ENCODE data around the gene HDAC9.

The HDAC9 gene

DNA sequence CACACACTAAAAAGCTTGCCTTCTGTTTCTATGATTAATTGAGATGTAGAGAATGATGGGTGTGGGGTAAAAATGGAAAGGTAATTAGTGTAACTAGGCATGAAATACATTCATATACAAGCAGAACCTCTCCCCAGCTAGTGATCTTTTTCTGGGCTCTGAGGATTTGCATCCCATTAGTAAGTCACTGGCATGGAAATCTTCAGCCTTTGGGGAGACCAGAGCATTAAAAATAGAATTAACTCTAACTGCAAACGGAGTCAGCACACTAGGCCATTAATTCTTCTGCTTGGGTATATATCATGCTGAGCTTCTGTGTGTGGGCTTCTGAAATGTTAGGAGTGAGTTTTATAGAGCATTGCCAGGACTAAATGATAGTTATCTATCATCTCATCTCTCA is 128.9 kb downstream of the HDAC9 start:
- no peaks in the 10 kb centered on the region for H3K27me3 ChIP-seq (ENCODE audit: control insufficient read depth, insufficient read depth, low read length)
- no peak overlapping the region for H3K27ac ChIP-seq (ENCODE audit: low read length)
- no peaks in the 10 kb centered on the region for H3K4me1 ChIP-seq (ENCODE audit: control insufficient read depth, insufficient read depth, low read length)
- no CpG with 5 or more reads among the region's 1 CpG for WGBS (ENCODE audit: insufficient coverage, insufficient read length)
- DNase-seq (ENCODE audit: low read depth, low spot score), result no peak
- no peaks in the 10 kb centered on the region for H3K36me3 ChIP-seq (ENCODE audit: control insufficient read depth, insufficient read depth, low read length)
- H3K4me3 ChIP-seq (ENCODE audit: low read length), result no peak overlapping the region
- H3K9me3 ChIP-seq (ENCODE audit: control insufficient read depth, insufficient read depth, low read length), result no peaks in the 10 kb centered on the region

DNA sequence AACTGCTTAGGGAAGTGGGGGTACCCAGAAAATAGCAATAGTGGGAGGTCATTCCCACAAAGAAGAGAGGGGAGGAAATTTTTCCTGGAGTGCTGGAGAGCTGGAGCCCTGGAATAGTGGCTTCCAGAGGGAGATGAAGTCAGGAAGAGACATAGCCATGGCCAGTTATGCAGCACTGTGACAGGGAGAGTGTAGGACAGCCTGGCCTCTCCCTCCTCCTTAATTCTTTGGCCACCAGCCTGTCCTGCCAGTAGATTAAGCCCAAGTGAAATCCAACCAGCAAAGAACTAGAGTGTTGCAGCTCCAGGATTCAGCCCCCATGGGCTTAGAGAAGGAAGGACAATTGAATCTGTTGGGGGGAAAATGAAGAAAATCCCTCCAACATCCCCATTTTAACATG is 130.5 kb downstream of the HDAC9 start:
- no peaks in the 10 kb centered on the region for H3K9me3 ChIP-seq (ENCODE audit: control insufficient read depth, insufficient read depth, low read length)
- DNase-seq (ENCODE audit: low read depth, low spot score), result no peak
- H3K4me1 ChIP-seq (ENCODE audit: control insufficient read depth, insufficient read depth, low read length), result no peaks in the 10 kb centered on the region
- no peaks in the 10 kb centered on the region for H3K36me3 ChIP-seq (ENCODE audit: control insufficient read depth, insufficient read depth, low read length)
- no peaks in the 10 kb centered on the region for H3K27me3 ChIP-seq (ENCODE audit: control insufficient read depth, insufficient read depth, low read length)
- H3K4me3 ChIP-seq (ENCODE audit: low read length), result no peak overlapping the region
- H3K27ac ChIP-seq (ENCODE audit: low read length), result no peak overlapping the region

DNA sequence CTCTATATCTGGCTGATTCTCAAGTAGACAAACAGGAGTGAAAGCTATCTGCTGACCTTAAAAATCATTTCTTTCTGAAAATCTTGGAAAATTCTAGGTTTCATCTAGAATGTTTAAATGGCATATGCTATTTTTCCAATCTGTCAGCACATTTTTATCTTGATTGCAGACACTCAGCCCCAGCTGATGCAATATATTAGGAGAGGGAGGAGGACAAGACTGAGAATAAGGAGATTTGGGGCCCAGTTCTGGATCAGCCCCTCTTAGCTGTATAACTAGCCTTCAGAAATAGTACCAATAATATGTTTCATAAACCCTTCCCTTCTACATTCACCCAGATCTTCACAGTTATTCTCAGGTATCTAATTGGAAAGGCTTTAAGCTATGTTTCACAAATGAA is 131.2 kb downstream of the HDAC9 start:
- no peaks in the 10 kb centered on the region for H3K36me3 ChIP-seq (ENCODE audit: control insufficient read depth, insufficient read depth, low read length)
- H3K4me3 ChIP-seq (ENCODE audit: low read length), result no peak overlapping the region
- no peaks in the 10 kb centered on the region for H3K27me3 ChIP-seq (ENCODE audit: control insufficient read depth, insufficient read depth, low read length)
- no peak for DNase-seq (ENCODE audit: low read depth, low spot score)
- H3K9me3 ChIP-seq (ENCODE audit: control insufficient read depth, insufficient read depth, low read length), result no peaks in the 10 kb centered on the region
- H3K4me1 ChIP-seq (ENCODE audit: control insufficient read depth, insufficient read depth, low read length), result peaks cover 1% of the 10 kb centered on the region; the same call in 1 of the 2 replicates
- H3K27ac ChIP-seq (ENCODE audit: low read length), result no peak overlapping the region

DNA sequence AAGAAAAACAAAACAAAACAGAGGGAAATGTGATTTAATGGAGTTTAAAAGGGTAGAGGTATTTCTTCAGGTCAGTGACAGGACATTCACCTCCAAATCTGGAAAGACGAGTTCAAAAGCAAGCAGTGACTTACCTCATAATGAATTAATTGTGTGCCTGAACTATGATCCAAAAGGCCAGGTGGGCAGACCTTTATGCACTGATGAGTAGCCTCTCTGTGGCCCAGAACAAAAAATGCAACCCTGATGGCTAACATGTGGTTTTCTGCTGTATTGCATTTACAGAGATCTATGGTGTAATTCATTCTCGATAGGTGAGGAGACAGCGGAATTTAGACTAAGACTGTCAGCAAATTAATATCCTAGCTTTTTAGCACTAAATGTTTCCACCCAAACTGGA is 142.0 kb downstream of the HDAC9 start:
- Histone ChIP-seq H3K4me3 (ENCODE audit: low read length) (no peak overlapping the region), H3K4me1 (ENCODE audit: control insufficient read depth, insufficient read depth, low read length) (no peaks in the 10 kb centered on the region), H3K36me3 (ENCODE audit: control insufficient read depth, insufficient read depth, low read length) (no peaks in the 10 kb centered on the region), H3K9me3 (ENCODE audit: control insufficient read depth, insufficient read depth, low read length) (no peaks in the 10 kb centered on the region), H3K27ac (ENCODE audit: low read length) (no peak overlapping the region), H3K27me3 (ENCODE audit: control insufficient read depth, insufficient read depth, low read length) (no peaks in the 10 kb centered on the region)
- no CpG with 5 or more reads among the region's 3 CpGs for WGBS (ENCODE audit: insufficient coverage, insufficient read length)
- no peak for DNase-seq (ENCODE audit: low read depth, low spot score)

DNA sequence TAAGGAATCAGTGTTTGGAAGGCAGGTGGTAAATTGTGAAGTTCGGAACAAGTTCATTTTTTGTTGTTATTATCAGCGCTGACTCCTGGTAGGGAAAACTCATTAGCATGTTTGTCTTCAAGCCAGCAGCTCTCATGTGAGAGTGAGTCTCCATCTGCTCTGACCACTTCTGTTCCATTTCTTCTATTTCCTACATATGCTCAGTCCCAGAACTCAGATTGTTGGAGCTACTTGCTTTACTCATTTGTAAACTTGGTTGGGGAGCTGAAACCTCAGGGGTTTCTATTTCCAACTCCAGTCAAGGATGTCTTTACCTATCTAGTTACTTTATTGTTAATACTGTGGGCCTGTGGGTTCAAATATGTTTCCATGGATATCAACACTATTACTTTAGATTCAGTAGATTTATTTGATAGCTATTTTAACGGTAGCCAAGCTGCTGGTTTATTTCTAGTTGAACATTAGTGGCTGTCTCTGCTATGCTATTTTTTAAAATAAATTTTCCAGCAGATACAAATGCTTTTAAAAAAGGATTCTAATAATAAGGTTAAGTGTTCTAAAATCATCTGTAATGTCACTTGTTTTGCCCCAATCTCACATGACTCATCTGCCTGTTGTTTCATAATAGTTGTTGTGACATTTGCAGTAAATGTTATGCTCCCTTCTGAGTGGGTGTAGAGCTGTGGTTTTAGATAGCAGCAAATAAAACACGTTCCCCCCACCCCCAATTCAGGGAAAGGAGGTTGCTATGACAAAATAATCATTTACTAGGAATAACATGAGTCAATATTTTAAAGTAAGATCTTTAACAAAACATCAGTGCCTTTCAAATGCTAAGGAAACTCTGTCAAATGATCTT is 143.3 kb downstream of the HDAC9 start:
- DNase-seq (ENCODE audit: low read depth, low spot score), result no peak
- Histone ChIP-seq H3K36me3 (ENCODE audit: control insufficient read depth, insufficient read depth, low read length) (no peaks in the 10 kb centered on the region), H3K27ac (ENCODE audit: low read length) (no peak overlapping the region), H3K4me3 (ENCODE audit: low read length) (no peak overlapping the region), H3K27me3 (ENCODE audit: control insufficient read depth, insufficient read depth, low read length) (no peaks in the 10 kb centered on the region), H3K9me3 (ENCODE audit: control insufficient read depth, insufficient read depth, low read length) (no peaks in the 10 kb centered on the region), H3K4me1 (ENCODE audit: control insufficient read depth, insufficient read depth, low read length) (no peaks in the 10 kb centered on the region)
- WGBS (ENCODE audit: insufficient coverage, insufficient read length), result no CpG with 5 or more reads among the region's 4 CpGs

DNA sequence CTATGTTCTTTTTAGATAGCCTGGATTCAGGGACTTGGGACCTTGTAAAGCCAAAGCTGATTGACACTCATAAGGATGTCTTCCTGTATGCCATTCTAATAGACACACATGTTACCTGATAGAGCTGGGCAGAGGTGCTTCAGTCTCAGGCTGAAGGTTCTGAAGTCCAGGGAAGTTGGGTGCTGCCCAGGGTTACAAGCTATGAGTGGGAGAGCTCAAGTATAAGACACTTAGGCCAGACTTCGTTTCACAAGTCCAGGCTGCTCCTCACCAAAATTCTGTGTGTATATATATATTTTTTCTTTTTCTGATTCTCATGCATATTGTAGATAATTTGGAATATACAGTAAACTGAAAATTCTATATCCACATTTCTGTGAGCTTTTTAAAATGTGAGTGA is 144.2 kb downstream of the HDAC9 start:
- no peaks in the 10 kb centered on the region for H3K4me1 ChIP-seq (ENCODE audit: control insufficient read depth, insufficient read depth, low read length)
- no peaks in the 10 kb centered on the region for H3K36me3 ChIP-seq (ENCODE audit: control insufficient read depth, insufficient read depth, low read length)
- no peaks in the 10 kb centered on the region for H3K27me3 ChIP-seq (ENCODE audit: control insufficient read depth, insufficient read depth, low read length)
- no peak overlapping the region for H3K27ac ChIP-seq (ENCODE audit: low read length)
- H3K9me3 ChIP-seq (ENCODE audit: control insufficient read depth, insufficient read depth, low read length), result no peaks in the 10 kb centered on the region
- H3K4me3 ChIP-seq (ENCODE audit: low read length), result no peak overlapping the region
- WGBS (ENCODE audit: insufficient coverage, insufficient read length), result no CpG with 5 or more reads among the region's 1 CpG
- DNase-seq (ENCODE audit: low read depth, low spot score), result no peak

DNA sequence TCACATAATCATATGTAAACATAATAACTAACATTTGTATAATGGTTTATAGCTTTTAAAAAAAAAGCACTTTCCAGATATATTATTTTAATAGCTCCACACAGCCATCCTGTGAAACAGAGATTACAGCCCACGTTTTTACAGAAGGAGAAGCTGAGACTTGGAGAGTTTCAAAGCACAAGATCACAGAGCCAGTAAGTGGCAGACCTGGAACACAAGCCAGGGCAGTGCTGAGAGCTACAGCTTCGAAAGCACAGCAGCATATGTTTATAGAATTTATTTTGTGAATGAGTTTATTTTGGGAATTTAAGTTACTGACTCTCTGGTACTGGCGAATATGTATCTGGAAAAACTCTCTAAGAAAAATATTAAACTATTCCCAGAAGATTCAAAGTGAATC is 149.4 kb downstream of the HDAC9 start:
- Histone ChIP-seq H3K4me1 (ENCODE audit: control insufficient read depth, insufficient read depth, low read length) (no peaks in the 10 kb centered on the region), H3K36me3 (ENCODE audit: control insufficient read depth, insufficient read depth, low read length) (no peaks in the 10 kb centered on the region), H3K27ac (ENCODE audit: low read length) (no peak overlapping the region), H3K4me3 (ENCODE audit: low read length) (no peak overlapping the region), H3K9me3 (ENCODE audit: control insufficient read depth, insufficient read depth, low read length) (no peaks in the 10 kb centered on the region), H3K27me3 (ENCODE audit: control insufficient read depth, insufficient read depth, low read length) (no peaks in the 10 kb centered on the region)
- no peak for DNase-seq (ENCODE audit: low read depth, low spot score)
- no CpG with 5 or more reads among the region's 3 CpGs for WGBS (ENCODE audit: insufficient coverage, insufficient read length)

DNA sequence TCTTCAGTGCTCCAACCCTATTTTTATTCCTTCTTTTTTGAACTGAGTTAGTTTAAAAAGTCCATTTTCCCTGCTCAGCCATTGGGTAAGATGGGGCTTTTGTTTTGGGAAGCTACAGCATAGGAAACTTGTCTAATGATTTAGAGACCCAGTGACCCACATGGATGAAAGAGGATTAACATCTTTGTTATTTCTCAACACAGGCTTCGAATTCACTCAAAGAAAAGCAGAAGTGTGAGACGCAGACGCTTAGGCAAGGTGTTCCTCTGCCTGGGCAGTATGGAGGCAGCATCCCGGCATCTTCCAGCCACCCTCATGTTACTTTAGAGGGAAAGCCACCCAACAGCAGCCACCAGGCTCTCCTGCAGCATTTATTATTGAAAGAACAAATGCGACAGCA is 152.0 kb downstream of the HDAC9 start:
- no CpG with 5 or more reads among the region's 5 CpGs for WGBS (ENCODE audit: insufficient coverage, insufficient read length)
- H3K4me3 ChIP-seq (ENCODE audit: low read length), result no peak overlapping the region
- no peak for DNase-seq (ENCODE audit: low read depth, low spot score)
- H3K27me3 ChIP-seq (ENCODE audit: control insufficient read depth, insufficient read depth, low read length), result no peaks in the 10 kb centered on the region
- no peak overlapping the region for H3K27ac ChIP-seq (ENCODE audit: low read length)
- no peaks in the 10 kb centered on the region for H3K9me3 ChIP-seq (ENCODE audit: control insufficient read depth, insufficient read depth, low read length)
- H3K36me3 ChIP-seq (ENCODE audit: control insufficient read depth, insufficient read depth, low read length), result no peaks in the 10 kb centered on the region
- H3K4me1 ChIP-seq (ENCODE audit: control insufficient read depth, insufficient read depth, low read length), result no peaks in the 10 kb centered on the region

DNA sequence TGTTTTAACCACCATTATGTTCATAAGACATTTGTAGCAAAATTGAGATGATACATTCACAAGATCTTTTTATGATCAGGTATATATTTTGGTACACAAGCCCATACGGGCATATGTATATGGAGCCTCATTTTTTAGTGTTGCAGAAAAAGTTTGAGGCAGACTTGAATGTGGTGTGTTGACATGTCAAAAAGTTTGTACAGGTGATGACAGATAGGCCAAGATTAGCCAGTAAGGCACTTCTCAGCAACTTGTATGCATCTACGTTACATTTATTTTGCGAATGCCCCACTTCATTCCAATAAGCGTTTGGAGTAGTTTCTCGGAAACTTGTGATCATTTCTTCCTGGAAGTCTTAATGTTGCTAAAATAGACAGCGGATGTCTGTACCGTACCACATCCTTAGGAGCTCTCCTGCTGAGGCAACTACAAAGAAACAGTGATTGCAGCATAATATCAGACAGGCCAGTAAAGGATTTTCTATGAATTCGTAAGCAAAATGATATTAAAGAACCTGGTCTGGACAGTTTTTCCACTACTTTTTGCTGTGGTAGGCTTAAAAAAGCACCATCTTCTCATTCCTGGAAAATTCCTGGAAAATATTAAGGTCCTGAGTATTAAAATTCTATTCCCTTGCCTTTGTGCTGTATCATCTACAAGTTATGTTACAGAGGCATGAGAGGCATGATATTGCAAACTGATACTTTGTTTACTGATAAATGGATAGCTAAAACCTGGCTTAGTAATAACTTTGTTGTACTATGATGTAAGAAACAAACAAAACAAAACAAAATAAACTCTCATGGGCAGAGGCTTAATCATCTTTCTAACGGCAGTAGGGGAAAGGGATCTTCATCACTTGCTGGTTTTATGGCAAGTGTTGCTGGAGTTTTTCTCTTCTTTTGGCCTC is 153.6 kb downstream of the HDAC9 start:
- no peak for DNase-seq (ENCODE audit: low read depth, low spot score)
- no peaks in the 10 kb centered on the region for H3K27me3 ChIP-seq (ENCODE audit: control insufficient read depth, insufficient read depth, low read length)
- no peaks in the 10 kb centered on the region for H3K36me3 ChIP-seq (ENCODE audit: control insufficient read depth, insufficient read depth, low read length)
- no peaks in the 10 kb centered on the region for H3K9me3 ChIP-seq (ENCODE audit: control insufficient read depth, insufficient read depth, low read length)
- H3K27ac ChIP-seq (ENCODE audit: low read length), result no peak overlapping the region
- no peaks in the 10 kb centered on the region for H3K4me1 ChIP-seq (ENCODE audit: control insufficient read depth, insufficient read depth, low read length)
- no peak overlapping the region for H3K4me3 ChIP-seq (ENCODE audit: low read length)
- WGBS (ENCODE audit: insufficient coverage, insufficient read length), result no CpG with 5 or more reads among the region's 9 CpGs

DNA sequence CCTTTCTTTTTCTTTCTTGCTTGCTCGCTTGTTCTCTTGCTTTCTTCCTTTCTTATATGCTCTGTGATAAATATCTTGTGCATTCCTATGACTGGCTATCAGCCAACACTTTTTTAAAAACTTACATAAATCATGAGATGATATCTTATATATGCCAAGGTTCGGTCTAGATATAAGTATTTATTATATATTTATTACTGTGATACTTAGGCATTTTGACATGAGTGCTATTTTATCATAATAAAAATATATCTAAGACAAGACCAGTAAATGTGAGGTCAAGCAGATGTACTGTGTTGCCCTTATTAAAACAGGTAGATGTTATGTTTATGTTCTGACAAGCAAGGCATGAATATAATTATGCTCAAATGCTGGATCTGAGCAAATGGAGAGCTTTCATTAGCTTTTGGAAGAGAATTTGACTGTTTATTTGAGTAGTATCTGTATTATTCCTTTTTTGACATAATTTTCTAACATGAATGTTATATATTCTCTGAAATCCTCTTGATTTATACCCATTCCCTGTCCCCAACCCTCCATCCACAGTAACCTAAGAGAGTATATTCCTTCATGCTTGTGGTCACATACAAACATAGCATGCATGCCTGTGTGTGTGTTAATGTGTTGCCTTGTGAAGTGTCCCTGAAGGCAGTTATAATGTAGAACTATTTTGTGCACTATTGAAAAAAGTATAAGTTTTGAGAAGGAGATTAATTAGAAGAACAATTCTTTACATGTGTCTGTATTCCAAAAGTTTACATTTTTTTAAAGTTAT is 158.0 kb downstream of the HDAC9 start:
- H3K27ac ChIP-seq (ENCODE audit: low read length), result no peak overlapping the region
- no peak overlapping the region for H3K4me3 ChIP-seq (ENCODE audit: low read length)
- H3K4me1 ChIP-seq (ENCODE audit: control insufficient read depth, insufficient read depth, low read length), result no peaks in the 10 kb centered on the region; the same call in 1 of the 2 replicates
- no peak for DNase-seq (ENCODE audit: low read depth, low spot score)
- no CpG with 5 or more reads among the region's 2 CpGs for WGBS (ENCODE audit: insufficient coverage, insufficient read length)
- no peaks in the 10 kb centered on the region for H3K27me3 ChIP-seq (ENCODE audit: control insufficient read depth, insufficient read depth, low read length)
- no peaks in the 10 kb centered on the region for H3K36me3 ChIP-seq (ENCODE audit: control insufficient read depth, insufficient read depth, low read length)
- H3K9me3 ChIP-seq (ENCODE audit: control insufficient read depth, insufficient read depth, low read length), result no peaks in the 10 kb centered on the region
